ENCODE results near the gene PID1.

DNA sequence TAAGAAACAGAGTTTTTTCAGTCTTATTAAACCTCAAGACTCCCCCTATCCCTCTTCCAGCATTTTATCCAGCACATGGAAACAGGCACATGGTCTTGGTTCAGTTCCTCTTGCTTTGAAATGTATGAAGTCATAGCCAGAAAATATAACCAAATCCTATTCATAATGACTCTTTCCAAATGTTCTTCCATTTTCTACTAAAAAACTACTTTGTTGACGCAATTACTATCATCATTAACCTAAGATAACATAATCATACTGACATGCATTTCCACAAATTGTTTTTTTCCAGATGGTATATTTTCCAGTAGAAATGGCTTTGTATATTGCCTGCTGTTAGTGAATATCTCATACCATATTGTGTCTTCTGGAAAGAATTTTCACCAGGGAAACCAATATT lies 261.3 kb downstream of the PID1 start:
- TF ChIP-seq, protein P1, sequence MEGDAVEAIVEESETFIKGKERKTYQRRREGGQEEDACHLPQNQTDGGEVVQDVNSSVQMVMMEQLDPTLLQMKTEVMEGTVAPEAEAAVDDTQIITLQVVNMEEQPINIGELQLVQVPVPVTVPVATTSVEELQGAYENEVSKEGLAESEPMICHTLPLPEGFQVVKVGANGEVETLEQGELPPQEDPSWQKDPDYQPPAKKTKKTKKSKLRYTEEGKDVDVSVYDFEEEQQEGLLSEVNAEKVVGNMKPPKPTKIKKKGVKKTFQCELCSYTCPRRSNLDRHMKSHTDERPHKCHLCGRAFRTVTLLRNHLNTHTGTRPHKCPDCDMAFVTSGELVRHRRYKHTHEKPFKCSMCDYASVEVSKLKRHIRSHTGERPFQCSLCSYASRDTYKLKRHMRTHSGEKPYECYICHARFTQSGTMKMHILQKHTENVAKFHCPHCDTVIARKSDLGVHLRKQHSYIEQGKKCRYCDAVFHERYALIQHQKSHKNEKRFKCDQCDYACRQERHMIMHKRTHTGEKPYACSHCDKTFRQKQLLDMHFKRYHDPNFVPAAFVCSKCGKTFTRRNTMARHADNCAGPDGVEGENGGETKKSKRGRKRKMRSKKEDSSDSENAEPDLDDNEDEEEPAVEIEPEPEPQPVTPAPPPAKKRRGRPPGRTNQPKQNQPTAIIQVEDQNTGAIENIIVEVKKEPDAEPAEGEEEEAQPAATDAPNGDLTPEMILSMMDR (IDR thresholded peaks at IDR 0.05), result no peak
- no peak for TF ChIP-seq POLR2A (IDR thresholded peaks at IDR 0.05)

Data from lower leg skin (tissue), 3 donors.